Superior temporal gyrus (tissue), 1 donor: ENCODE results near the gene IRX6.

Source experiments
- DNase-seq: peaks from one replicate; pipeline ENCODE4 v3.0.0-alpha.2; 2016; ENCODE audit errors: extremely low spot score

The IRX6 gene

GRCh38 chr16:55323637-55324271, at the start of gene IRX6:
TSS of gene IRX6 (plus strand) at chr16:55324203. CDS start at chr16:55325092, 889 bp downstream.
- DNase-seq = no peak

GRCh38 chr16:55274391-55274790, 49.6 kb upstream of the IRX6 start:
- no peak for DNase-seq

- DNase-seq = no peak
Measured at GRCh38 chr16:55275167-55275566, 48.8 kb upstream of the IRX6 start.

- DNase-seq = no peak
Measured at GRCh38 chr16:55275869-55276268, 48.1 kb upstream of the IRX6 start.

GRCh38 chr16:55277536-55277935, 46.5 kb upstream of the IRX6 start:
- no peak for DNase-seq

GRCh38 chr16:55279598-55279997, 44.4 kb upstream of the IRX6 start:
- no peak for DNase-seq

GRCh38 chr16:55280587-55280986, 43.4 kb upstream of the IRX6 start:
- DNase-seq = no peak

GRCh38 chr16:55282441-55282840, 41.6 kb upstream of the IRX6 start:
- no peak for DNase-seq

GRCh38 chr16:55283812-55284717, 39.9 kb upstream of the IRX6 start:
- no peak for DNase-seq

GRCh38 chr16:55284718-55285099, 39.3 kb upstream of the IRX6 start:
- DNase-seq = no peak

- no peak for DNase-seq
Measured at GRCh38 chr16:55285586-55285985, 38.4 kb upstream of the IRX6 start.

GRCh38 chr16:55289353-55289752, 34.6 kb upstream of the IRX6 start:
- no peak for DNase-seq

- DNase-seq = no peak
Measured at GRCh38 chr16:55291847-55292246, 32.2 kb upstream of the IRX6 start.

GRCh38 chr16:55292491-55292890, 31.5 kb upstream of the IRX6 start:
- DNase-seq = no peak

- DNase-seq = no peak
Measured at GRCh38 chr16:55294129-55294528, 29.9 kb upstream of the IRX6 start.

GRCh38 chr16:55294931-55295342, 29.1 kb upstream of the IRX6 start:
- DNase-seq = no peak

- no peak for DNase-seq
Measured at GRCh38 chr16:55297062-55297909, 26.7 kb upstream of the IRX6 start.

- no peak for DNase-seq
Measured at GRCh38 chr16:55297910-55298479, 26.0 kb upstream of the IRX6 start.

- no peak for DNase-seq
Measured at GRCh38 chr16:55301385-55302008, 22.5 kb upstream of the IRX6 start.

- no peak for DNase-seq
Measured at GRCh38 chr16:55302635-55303034, 21.4 kb upstream of the IRX6 start.

GRCh38 chr16:55308973-55309372, 15.0 kb upstream of the IRX6 start:
- no peak for DNase-seq
